Measurements from ENCODE around the gene MADD.

MADD gene

GRCh38 chr11:47356129-47356997, 86.4 kb downstream of the MADD start:
- no peaks in the 10 kb centered on the region for H3K27me3 ChIP-seq (ENCODE audit: insufficient read depth, low read length, poor library complexity)
- no peaks in the 10 kb centered on the region for H3K9me3 ChIP-seq (ENCODE audit: insufficient read depth, low read length, severe bottlenecking)
- TF ChIP-seq CTCF (IDR thresholded peaks at IDR 0.05; ENCODE audit: borderline replicate concordance, extremely low read depth, low read length, poor library complexity, severe bottlenecking) (no peak), EZH2 (IDR thresholded peaks at IDR 0.05; ENCODE audit: borderline replicate concordance, low read depth, low read length, severe bottlenecking) (no peak)
- peaks cover 27% of the 10 kb centered on the region for H3K4me1 ChIP-seq (ENCODE audit: insufficient read depth, low read length)
- DNase-seq (no peak), ATAC-seq (ENCODE audit: insufficient read depth, low read depth) (no peak)
- H3K9ac ChIP-seq (ENCODE audit: low read depth, low read length): no peak overlapping the region
- H3K27ac ChIP-seq (ENCODE audit: low read length): no peak overlapping the region
- H4K20me1 ChIP-seq (ENCODE audit: insufficient read depth, low read length): no peaks in the 10 kb centered on the region
- no peak overlapping the region for H2AFZ ChIP-seq (ENCODE audit: low read depth, low read length)
- H3K4me2 ChIP-seq (ENCODE audit: insufficient read depth, low read length): no peak overlapping the region
- H3K4me3 ChIP-seq (ENCODE audit: low read depth in 1 of 2, low read length in 2 of 2): no peak overlapping the region
- H3K36me3 ChIP-seq (ENCODE audit: insufficient read depth, low read length): no peaks in the 10 kb centered on the region
- H3K79me2 ChIP-seq (ENCODE audit: insufficient read depth, low read length): no peaks in the 10 kb centered on the region

GRCh38 chr11:47356998-47357329, 87.0 kb downstream of the MADD start:
- H3K4me1 ChIP-seq (ENCODE audit: insufficient read depth, low read length): peaks cover 32% of the 10 kb centered on the region
- H2AFZ ChIP-seq (ENCODE audit: low read depth, low read length): no peak overlapping the region
- ATAC-seq (ENCODE audit: insufficient read depth, low read depth) (no peak), DNase-seq (no peak)
- H3K9ac ChIP-seq (ENCODE audit: low read depth, low read length): no peak overlapping the region
- H3K27me3 ChIP-seq (ENCODE audit: insufficient read depth, low read length, poor library complexity): no peaks in the 10 kb centered on the region
- TF ChIP-seq EZH2 (IDR thresholded peaks at IDR 0.05; ENCODE audit: borderline replicate concordance, low read depth, low read length, severe bottlenecking) (no peak), CTCF (IDR thresholded peaks at IDR 0.05; ENCODE audit: borderline replicate concordance, extremely low read depth, low read length, poor library complexity, severe bottlenecking) (no peak)
- H3K27ac ChIP-seq (ENCODE audit: low read length): no peak overlapping the region; the same call in 1 of the 2 replicates
- no peak overlapping the region for H3K4me2 ChIP-seq (ENCODE audit: insufficient read depth, low read length)
- H4K20me1 ChIP-seq (ENCODE audit: insufficient read depth, low read length): no peaks in the 10 kb centered on the region
- H3K4me3 ChIP-seq (ENCODE audit: low read depth in 1 of 2, low read length in 2 of 2): no peak overlapping the region
- H3K36me3 ChIP-seq (ENCODE audit: insufficient read depth, low read length): no peaks in the 10 kb centered on the region
- no peaks in the 10 kb centered on the region for H3K9me3 ChIP-seq (ENCODE audit: insufficient read depth, low read length, severe bottlenecking)
- no peaks in the 10 kb centered on the region for H3K79me2 ChIP-seq (ENCODE audit: insufficient read depth, low read length)

GRCh38 chr11:47357985-47358730, 88.2 kb downstream of the MADD start:
- Histone ChIP-seq H3K79me2 (ENCODE audit: insufficient read depth, low read length) (no peaks in the 10 kb centered on the region), H3K4me2 (ENCODE audit: insufficient read depth, low read length) (no peak overlapping the region), H3K9me3 (ENCODE audit: insufficient read depth, low read length, severe bottlenecking) (no peaks in the 10 kb centered on the region), H3K4me3 (ENCODE audit: low read depth in 1 of 2, low read length in 2 of 2) (no peak overlapping the region), H3K4me1 (ENCODE audit: insufficient read depth, low read length) (peaks cover 32% of the 10 kb centered on the region), H4K20me1 (ENCODE audit: insufficient read depth, low read length) (no peaks in the 10 kb centered on the region), H2AFZ (ENCODE audit: low read depth, low read length) (no peak overlapping the region), H3K9ac (ENCODE audit: low read depth, low read length) (no peak overlapping the region), H3K27me3 (ENCODE audit: insufficient read depth, low read length, poor library complexity) (no peaks in the 10 kb centered on the region), H3K36me3 (ENCODE audit: insufficient read depth, low read length) (no peaks in the 10 kb centered on the region), H3K27ac (ENCODE audit: low read length) (peak overlapping the region; percentile 74; the same call in 1 of the 2 replicates)
- DNase-seq (no peak), ATAC-seq (ENCODE audit: insufficient read depth, low read depth) (no peak)
- TF ChIP-seq CTCF (IDR thresholded peaks at IDR 0.05; ENCODE audit: borderline replicate concordance, extremely low read depth, low read length, poor library complexity, severe bottlenecking): no peak
- TF ChIP-seq EZH2 (IDR thresholded peaks at IDR 0.05; ENCODE audit: borderline replicate concordance, low read depth, low read length, severe bottlenecking): no peak

Data from DND-41 (cell line).